ENCODE data around the gene RANBP3.

GRCh38 chr19:5988517-5989387, 10.8 kb upstream of the RANBP3 start:
- TF ChIP-seq CTCF (IDR thresholded peaks at IDR 0.05) (no peak), POLR2A (IDR thresholded peaks at IDR 0.05) (no peak), POLR2AphosphoS5 (IDR thresholded peaks at IDR 0.05) (no peak)
